GM12872 (cell line): ENCODE data around the gene CFAP298.

Experiments used
- TF ChIP-seq, protein P1 (sequence below): IDR thresholded peaks from 3 replicates; pipeline ENCODE4 v1.5.1; 2011; ENCODE audit warnings: low read depth, mild to moderate bottlenecking, low read length, moderate library complexity; ENCODE audit not compliant: insufficient read depth

Gene CFAP298

DNA sequence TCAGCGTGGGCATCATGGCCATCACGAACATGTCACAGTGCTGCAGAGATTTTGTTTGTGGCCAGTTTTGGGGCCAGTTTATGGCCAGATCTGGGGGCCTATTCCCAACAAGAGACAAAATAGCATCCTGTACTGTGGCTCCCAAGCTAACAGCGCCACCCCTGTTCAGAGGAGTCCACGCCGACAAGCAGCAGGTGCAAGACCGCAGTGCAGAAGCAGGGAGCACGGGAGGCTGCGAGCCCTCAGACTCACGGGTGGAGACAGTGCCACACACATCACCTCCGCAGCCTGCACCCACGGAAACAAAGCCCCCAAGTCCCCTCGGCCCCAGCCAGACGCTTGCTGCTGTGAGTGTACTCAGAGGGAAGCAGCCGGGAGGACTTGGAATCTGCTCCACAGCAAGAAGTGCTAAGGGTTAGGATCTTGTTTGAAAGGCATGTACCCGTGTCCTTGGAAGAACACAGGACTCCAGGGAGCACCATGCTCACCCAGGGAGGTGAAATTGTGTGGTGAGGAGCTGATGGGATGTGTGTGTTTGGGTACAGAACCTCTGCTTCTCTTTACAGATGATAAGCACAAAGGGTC is 34.0 kb downstream of the CFAP298 start:
- TF ChIP-seq, protein P1, sequence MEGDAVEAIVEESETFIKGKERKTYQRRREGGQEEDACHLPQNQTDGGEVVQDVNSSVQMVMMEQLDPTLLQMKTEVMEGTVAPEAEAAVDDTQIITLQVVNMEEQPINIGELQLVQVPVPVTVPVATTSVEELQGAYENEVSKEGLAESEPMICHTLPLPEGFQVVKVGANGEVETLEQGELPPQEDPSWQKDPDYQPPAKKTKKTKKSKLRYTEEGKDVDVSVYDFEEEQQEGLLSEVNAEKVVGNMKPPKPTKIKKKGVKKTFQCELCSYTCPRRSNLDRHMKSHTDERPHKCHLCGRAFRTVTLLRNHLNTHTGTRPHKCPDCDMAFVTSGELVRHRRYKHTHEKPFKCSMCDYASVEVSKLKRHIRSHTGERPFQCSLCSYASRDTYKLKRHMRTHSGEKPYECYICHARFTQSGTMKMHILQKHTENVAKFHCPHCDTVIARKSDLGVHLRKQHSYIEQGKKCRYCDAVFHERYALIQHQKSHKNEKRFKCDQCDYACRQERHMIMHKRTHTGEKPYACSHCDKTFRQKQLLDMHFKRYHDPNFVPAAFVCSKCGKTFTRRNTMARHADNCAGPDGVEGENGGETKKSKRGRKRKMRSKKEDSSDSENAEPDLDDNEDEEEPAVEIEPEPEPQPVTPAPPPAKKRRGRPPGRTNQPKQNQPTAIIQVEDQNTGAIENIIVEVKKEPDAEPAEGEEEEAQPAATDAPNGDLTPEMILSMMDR = peak; percentile 38; the same call in 2 of the 3 replicates

DNA sequence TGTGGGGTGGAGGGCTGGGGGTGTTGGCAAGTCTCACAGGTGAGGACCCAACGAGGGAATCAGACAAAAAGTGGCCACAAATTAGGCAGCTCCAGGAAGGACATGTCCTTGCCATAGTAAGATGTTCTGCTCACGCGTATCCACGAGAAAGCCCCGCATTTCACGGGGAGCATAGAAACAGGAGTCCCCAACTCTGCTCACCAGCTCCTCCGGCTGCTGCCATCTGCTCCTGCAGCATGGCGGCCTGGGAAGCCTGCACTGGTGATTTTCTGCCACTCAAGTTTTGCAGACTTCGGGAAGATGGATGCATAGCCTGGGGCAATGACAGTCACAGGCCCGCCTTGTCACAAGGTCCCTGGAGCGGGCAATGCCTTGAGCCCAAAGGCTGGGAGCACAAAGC is 36.2 kb downstream of the CFAP298 start:
- TF ChIP-seq, protein P1 = no peak

DNA sequence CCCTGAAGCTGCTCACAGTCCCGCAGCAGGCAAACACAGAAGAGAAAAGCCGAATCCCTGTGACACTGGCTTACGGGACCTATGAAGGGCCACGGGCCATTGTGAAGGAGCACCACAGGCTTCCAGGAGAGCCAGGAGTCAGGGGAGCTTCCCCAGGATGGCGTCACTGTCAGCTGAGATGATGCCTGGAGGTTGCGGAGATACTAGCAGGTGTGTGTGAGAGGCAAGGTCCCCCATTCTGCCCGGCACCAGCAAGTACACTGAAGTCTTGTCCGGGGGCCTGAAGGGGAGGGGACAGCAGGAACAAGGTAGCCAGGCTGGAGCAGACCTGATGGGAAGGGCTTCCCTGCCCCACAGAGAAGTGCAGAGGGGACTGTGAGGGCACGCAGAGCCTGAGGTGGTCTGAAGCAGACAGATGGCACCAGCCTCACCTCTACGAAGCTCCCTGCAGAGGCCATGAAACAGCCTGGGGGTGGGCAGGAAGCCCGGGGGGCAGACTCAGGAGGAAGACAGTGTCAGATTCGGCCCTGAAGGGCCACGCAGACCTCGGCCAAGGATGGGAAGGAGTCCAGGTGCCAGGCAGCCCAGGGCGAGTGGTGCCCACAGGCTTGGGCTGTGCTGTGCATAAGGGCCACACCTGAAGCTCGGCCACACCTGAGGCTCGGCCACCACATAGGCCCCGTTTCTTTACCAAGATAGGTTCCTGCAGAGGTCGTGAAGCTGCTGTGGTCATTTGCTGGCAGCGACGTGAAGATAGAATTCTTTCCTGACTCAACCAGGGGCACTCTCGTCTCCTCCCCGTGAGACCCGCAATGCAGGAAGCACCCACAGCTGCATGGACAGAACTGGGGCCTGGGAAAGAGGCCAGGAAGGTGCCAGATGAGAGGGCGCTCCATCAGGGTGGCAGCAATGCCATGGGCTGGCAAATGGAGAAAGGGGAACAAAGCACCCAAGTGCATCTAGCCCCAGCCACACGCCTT is 36.9 kb downstream of the CFAP298 start:
- TF ChIP-seq, protein P1 = no peak

DNA sequence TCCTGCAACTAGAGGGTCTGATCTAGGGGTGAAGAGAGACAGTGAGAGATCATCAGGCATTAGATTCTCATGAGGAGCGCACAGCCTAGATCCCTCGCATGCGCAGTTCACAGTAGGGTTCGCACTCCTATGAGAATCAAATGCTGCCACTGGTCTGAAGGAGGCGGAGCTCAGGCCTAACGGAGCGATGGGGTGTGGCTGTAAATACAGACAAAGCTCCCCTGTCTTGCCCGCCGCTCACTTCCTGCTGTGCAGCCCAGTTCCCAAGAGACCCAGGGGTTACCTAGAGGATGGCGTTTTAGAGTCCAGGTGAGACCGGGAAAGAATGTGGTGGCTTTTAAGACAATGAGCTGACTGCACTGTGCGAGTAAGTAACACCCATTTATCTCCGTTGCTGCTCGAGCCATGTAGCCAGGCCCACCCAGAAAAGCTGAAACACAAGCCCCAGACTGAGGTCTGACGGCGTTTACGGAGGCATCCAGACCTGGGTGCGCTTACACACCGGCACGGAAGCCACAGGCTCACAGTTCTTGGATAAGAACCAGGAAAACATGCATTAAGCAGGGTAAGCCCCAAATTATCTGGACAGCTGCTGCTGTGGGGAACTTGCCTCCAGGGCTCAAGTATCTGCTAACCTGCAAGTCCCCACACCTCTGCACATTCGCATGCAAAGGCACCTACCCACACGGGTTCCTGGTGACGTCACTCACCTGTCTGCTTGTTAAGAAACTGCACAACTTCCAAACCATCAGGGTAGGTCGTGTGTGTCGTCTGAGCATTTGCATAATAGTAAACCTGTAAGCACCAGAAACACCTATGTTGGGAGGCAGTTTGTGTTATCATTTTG is 39.4 kb downstream of the CFAP298 start:
- TF ChIP-seq, protein P1 = no peak

DNA sequence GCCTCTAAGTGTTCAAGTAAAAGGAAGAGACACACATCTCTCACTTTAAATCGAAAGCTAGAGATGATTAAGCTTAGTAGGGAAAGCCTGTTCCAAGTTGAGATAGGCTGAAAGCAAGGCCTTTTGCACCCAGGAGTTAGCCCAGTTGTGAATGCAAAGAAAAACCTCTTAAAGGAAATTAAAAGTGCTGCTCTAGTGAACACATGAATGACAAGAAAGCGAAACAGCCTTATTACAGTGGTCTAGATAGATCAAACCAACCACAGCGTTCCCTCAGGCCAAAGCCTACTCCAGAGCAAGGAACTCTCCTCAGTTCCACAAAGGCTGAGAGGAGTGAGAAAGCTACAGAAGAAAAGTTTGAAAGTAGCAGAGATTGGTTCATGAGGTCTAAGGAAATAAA is 41.7 kb downstream of the CFAP298 start:
- TF ChIP-seq, protein P1 = no peak

DNA sequence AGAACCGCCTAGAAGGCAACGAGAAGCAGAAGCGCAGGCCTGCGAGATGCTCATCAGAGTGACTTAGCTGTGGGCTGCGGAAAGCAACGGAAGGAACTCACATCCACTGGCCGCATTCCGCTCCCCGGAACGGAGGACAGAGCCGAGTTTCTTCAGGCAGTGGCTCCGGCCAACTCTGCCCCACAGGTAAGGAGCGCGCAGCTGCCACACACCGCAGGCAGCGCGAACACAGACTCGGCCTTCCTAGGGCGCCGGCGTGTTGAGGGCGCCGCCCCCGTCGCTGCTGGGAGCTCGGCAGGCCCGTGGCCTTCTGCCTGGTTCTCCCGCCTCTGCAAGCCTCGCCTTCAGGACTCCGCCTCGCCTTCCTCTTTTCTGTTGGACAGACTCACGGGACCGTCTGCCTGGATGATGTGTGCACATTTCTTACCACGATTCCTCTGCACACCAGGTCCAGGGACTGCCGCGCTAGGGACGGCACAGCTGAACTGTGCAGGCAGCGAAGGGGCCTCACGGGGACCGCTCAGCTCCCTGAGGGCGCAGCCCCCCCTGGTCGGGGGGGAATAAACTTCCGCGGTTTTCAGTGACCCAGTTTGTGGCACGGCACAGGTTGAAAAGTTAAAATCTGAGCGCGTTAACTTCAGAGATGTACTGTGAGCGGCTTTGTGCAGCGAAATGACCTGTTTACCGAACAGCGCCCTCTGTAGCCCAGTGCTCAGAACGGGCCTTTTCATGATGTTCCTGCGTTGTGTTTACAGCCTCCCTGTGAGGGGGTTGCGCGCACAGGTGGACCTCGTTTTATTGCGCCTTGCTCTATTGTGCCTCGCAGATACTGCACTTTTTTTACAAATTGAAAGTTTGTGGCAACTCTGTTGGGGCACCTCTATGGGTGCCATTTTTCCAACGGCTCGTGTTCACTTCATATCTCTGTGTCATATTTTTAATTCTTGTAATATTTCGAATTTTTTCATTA is 42.6 kb downstream of the CFAP298 start:
- TF ChIP-seq, protein P1 = peak; percentile 94
